Mucosa of rectum (tissue), 2 donors: ENCODE measurements around the gene LINC01488.
A peak's percentile ranks its signal among the peaks of the same experiment; 100 is the strongest.

Experiments used
- H3K27ac ChIP-seq, 2 donors: one replicate each; pipeline ENCODE4 v1.7.0; 2013; ENCODE audit warnings: inconsistent platforms in 2 of 2, low read depth in 2 of 2, low read length in 2 of 2
- H3K27me3 ChIP-seq, 2 donors: one replicate each; pipeline ENCODE4 v1.7.0; 2013; ENCODE audit warnings: low read length in 2 of 2; ENCODE audit not compliant: control insufficient read depth in 2 of 2, insufficient read depth in 2 of 2
- H3K36me3 ChIP-seq, 2 donors: one replicate each; pipeline ENCODE4 v1.7.0; 2013; ENCODE audit warnings: low read length in 2 of 2; ENCODE audit not compliant: control insufficient read depth in 2 of 2, insufficient read depth in 2 of 2
- H3K4me1 ChIP-seq, 2 donors: one replicate each; pipeline ENCODE4 v1.7.0; 2013; ENCODE audit warnings: low read length in 2 of 2, mild to moderate bottlenecking in 1 of 2; ENCODE audit not compliant: control insufficient read depth in 2 of 2, insufficient read depth in 2 of 2
- H3K4me3 ChIP-seq, 2 donors: one replicate each; pipeline ENCODE4 v1.7.0; 2013; ENCODE audit warnings: low read length in 2 of 2
- H3K9ac ChIP-seq, 2 donors: one replicate each; pipeline ENCODE4 v1.7.0; 2013; ENCODE audit warnings: low read length in 2 of 2, low read depth in 1 of 2, mild to moderate bottlenecking in 1 of 2
- H3K9me3 ChIP-seq, 2 donors: one replicate each; pipeline ENCODE4 v1.7.0; 2013; ENCODE audit warnings: low read length in 2 of 2; ENCODE audit not compliant: control insufficient read depth in 2 of 2
- donor health status: healthy.
- donor health status: Normal muscosa, but diverticular disease.

LINC01488 gene

DNA sequence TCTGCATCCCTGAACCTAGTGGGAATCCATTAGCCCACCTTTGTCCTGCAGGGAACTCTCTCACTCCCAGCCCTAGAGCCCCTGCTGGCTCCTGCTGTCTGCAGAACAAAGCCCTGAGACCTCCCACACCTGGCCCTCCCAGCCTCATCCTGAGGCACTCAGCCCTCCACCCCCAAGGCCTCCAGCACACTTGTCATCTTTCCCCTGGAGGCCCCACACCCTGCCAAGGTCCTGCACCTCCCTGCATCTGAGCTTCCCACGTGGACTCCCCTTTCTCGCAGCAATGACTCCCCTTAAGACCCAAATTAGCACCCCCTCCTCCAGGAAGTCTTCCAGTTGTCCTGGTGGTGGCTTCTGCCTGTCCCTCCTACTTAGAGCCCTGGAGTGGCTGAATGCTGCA lies 42.3 kb upstream of the LINC01488 start:
- Histone ChIP-seq H3K9ac (no peak overlapping the region), H3K4me3 (no peak overlapping the region), H3K27ac (no peak overlapping the region), H3K4me1 (peaks cover 16 to 18% of the 10 kb centered on the region in 2 donors), H3K36me3 (no peaks in the 10 kb centered on the region), H3K9me3 (no peaks in the 10 kb centered on the region), H3K27me3 (no peaks in the 10 kb centered on the region)

DNA sequence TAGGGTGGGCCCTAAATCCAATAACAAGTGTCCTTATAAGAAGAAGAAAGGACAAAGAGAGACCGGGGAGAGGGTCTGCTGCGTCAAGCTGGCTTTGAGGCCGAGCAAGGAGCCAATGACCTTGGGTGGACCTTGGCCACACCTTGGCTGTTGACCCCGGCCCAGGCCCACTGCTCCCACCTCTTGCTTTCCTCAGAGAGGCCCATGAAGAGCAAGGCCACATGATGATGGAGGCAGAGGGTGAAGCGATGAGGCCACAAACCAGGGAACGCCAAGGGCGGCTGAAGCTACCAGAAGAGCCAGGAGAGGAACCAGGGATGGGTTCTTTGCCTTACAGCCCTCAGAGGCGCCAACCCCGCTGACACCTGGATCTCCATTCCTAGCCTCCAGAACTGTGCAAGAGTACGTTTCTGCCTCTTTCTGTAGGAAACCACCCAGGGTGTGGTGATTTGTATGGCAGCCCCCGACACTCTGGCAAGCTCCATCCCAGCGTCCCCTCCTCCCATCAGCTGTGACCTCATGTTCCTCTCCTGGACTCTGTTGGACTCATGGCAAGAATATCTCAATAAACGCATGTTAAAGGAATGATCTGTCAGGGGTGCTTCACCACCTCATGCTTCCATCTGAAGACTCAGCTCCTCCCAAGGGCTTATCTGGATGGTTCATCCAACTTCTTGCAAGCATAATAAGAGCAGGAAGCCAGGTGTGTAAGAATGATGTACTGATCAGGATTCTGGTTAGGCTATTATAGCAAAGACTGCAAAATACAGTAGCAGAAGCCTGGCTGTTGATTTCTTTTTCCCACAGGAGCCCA lies 41.6 kb upstream of the LINC01488 start:
- H3K4me1 ChIP-seq, result peaks cover 19 to 20% of the 10 kb centered on the region in 2 donors
- H3K36me3 ChIP-seq, result no peaks in the 10 kb centered on the region
- H3K9me3 ChIP-seq, result no peaks in the 10 kb centered on the region
- H3K9ac ChIP-seq, result no peak overlapping the region
- no peaks in the 10 kb centered on the region for H3K27me3 ChIP-seq
- no peak overlapping the region for H3K27ac ChIP-seq
- H3K4me3 ChIP-seq, result no peak overlapping the region

DNA sequence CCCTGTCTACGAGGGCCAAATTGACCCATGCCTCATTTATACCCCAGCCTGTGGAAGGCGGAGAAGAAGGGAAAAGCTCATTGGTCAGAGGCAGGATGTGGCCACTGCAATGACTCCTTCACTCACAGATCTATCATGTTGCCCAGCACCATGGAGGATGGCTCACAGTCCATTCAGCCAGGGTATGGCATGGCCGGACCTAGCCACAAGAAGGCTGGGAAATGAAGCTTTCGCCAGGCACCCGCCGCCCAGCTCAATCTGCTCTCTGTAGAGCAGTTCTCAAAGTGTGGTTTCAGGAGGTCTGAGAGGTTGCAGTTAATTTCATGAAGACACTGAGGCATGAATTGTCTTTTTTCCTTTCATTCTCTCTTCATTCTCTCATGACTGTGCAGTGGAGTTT lies 40.6 kb upstream of the LINC01488 start:
- H3K4me1 ChIP-seq, result peaks cover 19 to 20% of the 10 kb centered on the region in 2 donors
- H3K36me3 ChIP-seq, result no peaks in the 10 kb centered on the region
- no peak overlapping the region for H3K4me3 ChIP-seq
- no peak overlapping the region for H3K9ac ChIP-seq
- no peaks in the 10 kb centered on the region for H3K9me3 ChIP-seq
- no peaks in the 10 kb centered on the region for H3K27me3 ChIP-seq
- H3K27ac ChIP-seq, result no peak overlapping the region

DNA sequence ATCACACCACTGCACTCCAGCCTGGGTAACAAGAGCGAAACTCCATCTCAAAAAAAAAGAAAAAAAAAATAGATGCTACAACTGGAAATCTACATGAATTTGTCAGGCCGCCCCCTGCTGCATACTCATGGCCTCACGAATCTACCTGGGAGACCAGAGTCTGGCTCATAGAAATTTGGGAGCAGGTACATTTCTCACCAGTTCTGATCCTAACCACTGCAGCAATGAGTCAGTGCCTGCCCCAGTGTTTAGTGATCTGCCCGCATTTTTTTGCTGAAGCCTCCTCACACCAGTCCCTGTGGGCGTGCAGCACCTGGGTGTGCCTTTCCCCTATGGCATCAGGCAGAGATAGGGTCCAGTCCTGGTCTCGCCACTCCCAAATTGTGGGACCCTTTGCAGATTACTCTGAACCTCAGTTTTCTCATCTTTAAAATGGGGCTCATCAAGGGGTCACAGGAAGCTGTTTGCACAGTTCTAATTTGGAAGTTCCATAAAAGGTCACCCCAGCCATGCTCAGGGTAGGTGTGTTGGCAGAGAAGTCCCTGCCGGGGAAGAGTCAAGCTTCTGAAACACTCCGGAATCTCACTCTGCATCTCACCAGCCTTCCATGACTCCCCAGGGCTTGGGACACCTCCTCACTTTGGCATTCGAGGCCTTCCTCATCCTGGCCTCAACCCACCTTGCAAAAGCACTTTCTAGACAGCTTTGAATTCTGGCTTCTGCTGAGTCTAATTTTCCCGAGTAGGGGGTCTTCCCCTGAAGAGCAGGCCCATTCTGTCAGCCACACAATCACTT lies 39.3 kb upstream of the LINC01488 start:
- Histone ChIP-seq H3K27ac (peak overlapping the region; percentile 51 to 74), H3K4me3 (no peak overlapping the region), H3K9ac (no peak overlapping the region), H3K27me3 (no peaks in the 10 kb centered on the region), H3K9me3 (no peaks in the 10 kb centered on the region), H3K4me1 (peaks cover 19 to 20% of the 10 kb centered on the region in 2 donors), H3K36me3 (no peaks in the 10 kb centered on the region)

DNA sequence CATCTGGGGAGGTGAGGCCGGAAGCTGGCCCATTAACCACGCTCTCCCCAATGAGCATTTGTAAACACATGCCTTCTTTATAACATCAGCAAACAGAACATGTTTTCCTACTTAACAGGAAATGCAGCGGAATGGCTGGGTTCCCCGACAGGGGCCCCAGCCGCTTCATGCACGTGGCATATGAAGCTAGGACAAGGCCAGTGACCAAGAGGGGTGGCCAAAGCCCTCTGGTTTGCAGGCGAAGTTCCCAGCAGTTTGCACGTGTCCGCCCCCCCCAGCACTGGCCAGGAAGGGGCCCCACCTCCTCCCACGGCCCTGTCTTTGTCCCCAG lies 38.7 kb upstream of the LINC01488 start:
- no peaks in the 10 kb centered on the region for H3K27me3 ChIP-seq
- H3K9me3 ChIP-seq, result no peaks in the 10 kb centered on the region
- H3K4me1 ChIP-seq, result peaks cover 19 to 20% of the 10 kb centered on the region in 2 donors
- H3K36me3 ChIP-seq, result no peaks in the 10 kb centered on the region
- H3K9ac ChIP-seq, result peak overlapping the region; percentile 7 to 34
- H3K27ac ChIP-seq, result peak overlapping the region; percentile 51 to 74
- H3K4me3 ChIP-seq, result peak overlapping the region in 1 of 2 donors; percentile 56

DNA sequence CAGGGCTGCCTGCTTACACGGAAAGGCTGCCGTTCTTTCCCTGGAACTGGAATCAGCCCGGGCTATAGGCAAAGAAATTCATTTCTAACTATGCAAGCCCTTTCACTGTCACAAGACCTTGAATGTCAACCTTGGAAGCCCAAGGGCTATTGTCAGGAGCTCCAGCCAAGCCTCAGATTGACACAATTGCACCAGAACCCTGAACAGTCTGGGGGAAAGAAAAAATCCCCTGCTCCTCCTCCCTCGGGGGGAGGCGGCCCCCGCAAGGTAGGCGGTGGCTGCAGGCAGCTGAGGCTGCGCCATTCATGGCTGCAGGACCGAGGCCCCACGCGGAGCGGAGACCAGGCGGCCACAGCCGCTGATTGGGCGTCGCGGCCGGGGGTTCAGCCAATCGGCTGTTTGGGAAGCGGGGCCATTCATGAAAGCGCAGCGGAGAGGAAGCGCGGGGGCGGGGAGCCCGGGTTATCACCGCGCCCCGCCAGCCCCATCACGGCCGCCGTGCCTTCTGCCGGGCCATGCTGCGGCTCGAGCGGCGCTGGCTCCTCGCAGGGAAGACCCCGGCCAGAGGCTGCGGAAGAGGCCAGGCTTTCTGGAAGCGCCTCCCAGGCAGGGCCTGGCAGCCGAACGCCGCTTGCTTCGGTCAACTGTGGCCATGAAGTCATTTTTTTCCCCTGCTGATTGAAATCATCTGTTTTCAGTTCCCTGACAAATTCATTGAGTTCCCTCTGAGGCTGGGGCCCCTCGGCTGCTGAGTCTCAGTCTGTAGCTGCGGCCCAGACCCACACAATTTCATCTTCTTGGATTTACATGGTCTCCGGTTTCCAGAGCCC lies 38.1 kb upstream of the LINC01488 start:
- H3K27ac ChIP-seq, result peak overlapping the region; percentile 70 to 74
- no peaks in the 10 kb centered on the region for H3K9me3 ChIP-seq
- peak overlapping the region; percentile 59 to 67 for H3K4me3 ChIP-seq
- H3K9ac ChIP-seq, result peak overlapping the region; percentile 34 to 59
- H3K4me1 ChIP-seq, result peaks cover 19 to 20% of the 10 kb centered on the region in 2 donors
- no peaks in the 10 kb centered on the region for H3K27me3 ChIP-seq
- no peaks in the 10 kb centered on the region for H3K36me3 ChIP-seq

DNA sequence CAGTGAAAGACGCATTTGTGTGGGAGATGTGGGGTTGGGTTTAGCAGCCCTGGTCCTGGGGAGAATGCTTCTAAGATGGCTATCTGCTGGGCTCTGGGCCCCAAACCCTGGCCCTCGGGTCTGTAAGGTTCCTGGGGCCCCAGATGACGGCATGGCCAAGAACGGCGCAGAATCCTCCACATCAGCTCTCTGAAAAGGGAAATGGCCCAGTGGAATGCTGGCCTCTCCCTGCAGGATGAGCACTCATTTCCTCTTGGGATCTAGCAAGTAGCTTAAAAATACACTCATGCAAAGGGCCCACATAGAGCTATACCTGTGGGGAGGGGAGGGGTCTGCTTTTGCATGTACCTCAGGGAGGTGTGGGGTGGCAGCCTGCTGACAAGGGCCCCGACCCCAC lies 37.5 kb upstream of the LINC01488 start:
- Histone ChIP-seq H3K4me3 (peak overlapping the region; percentile 59 to 67), H3K36me3 (no peaks in the 10 kb centered on the region), H3K9ac (peak overlapping the region; percentile 15 to 59), H3K9me3 (no peaks in the 10 kb centered on the region), H3K27ac (peak overlapping the region; percentile 70 to 74), H3K27me3 (no peaks in the 10 kb centered on the region), H3K4me1 (peaks cover 19 to 20% of the 10 kb centered on the region in 2 donors)

DNA sequence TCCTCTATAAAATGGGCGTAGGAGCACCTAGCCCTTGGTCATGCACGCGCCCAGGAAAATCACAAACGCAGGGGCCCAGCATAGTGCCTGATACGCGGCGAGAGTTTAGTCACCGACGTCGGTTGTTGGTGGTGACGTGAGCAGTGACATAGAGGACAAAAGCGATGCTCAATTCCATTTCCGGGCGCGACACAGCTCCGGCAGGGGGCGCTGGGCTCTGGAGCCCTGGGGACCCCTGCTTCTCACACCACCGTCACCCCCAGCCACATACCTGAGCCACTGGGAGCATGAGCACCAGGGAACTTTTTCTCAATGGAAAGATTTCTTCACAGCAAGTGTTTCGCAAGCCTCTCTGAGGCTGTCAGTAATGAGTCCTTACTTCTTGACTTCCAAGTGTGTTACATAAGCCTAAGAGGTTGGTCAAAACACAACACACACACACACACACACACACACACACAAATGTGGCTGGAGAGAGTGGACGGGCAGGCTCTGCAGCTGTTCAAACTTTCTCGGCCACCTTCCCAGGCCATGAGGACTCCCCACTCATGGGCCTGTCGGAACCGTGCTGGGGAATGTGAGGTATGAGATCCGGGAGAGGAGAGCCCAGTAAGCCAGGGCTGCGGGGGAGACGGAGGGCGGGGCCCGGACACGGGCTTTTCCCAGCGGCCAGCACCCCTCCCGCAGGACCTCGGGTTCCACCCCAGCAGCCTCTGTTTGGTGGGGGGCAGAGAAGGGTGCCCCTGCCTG lies 36.9 kb upstream of the LINC01488 start:
- Histone ChIP-seq H3K4me1 (peaks cover 19 to 20% of the 10 kb centered on the region in 2 donors), H3K9ac (peak overlapping the region in 1 of 2 donors; percentile 19), H3K27ac (peak overlapping the region; percentile 70 to 74), H3K9me3 (no peaks in the 10 kb centered on the region), H3K27me3 (no peaks in the 10 kb centered on the region), H3K36me3 (no peaks in the 10 kb centered on the region), H3K4me3 (peak overlapping the region in 1 of 2 donors; percentile 67)

DNA sequence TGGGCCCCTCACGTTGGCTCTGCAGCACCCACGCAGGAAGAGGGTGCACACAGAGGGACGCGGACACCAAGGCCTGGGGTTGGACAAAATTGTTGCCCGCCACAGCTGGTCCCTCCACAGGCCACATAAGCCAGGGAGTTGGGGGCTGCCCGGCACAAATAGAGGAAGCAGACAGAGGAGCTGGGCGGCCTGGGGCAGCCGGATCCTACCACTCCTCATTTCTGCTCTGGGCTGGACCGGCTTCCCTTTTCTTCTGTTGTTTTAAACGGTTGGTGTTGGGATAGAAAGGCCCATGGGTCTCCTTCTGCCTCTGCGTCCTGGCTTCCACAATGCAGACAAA lies 36.4 kb upstream of the LINC01488 start:
- H3K36me3 ChIP-seq, result no peaks in the 10 kb centered on the region
- H3K27me3 ChIP-seq, result no peaks in the 10 kb centered on the region
- H3K27ac ChIP-seq, result peak overlapping the region; percentile 60 to 74
- no peaks in the 10 kb centered on the region for H3K9me3 ChIP-seq
- H3K4me3 ChIP-seq, result no peak overlapping the region
- H3K4me1 ChIP-seq, result peaks cover 19 to 20% of the 10 kb centered on the region in 2 donors
- peak overlapping the region in 1 of 2 donors; percentile 19 for H3K9ac ChIP-seq
